Neural progenitor cell (in vitro differentiated cells): Measurements from ENCODE around the gene MLYCD. TPM values are rescaled to one million over a fixed set of nuclear protein-coding genes. Genes with fewer than 3 reads are reported as not detected.

Experiments
- DNase-seq: peaks from one replicate; pipeline ENCODE4 v3.0.0-alpha.2; 2016; ENCODE audit warnings: low spot score
- H2AFZ ChIP-seq: fragments of 200-600 bp; sonication (generic); replicated peaks from 2 replicates; pipeline ENCODE4 v1.6.1; 2016; ENCODE audit warnings: antibody characterized with exemption
- H3F3A ChIP-seq: fragments of 200-600 bp; sonication (generic); 2 replicates; pipeline ENCODE4 v1.6.1; 2016; ENCODE audit warnings: antibody characterized with exemption, low read depth
- H3K27ac ChIP-seq: fragments of 200-600 bp; sonication (generic); 2 replicates; pipeline ENCODE4 v1.5.1; 2016; ENCODE audit warnings: mild to moderate bottlenecking
- H3K27me3 ChIP-seq: fragments of 200-600 bp; sonication (generic); 2 replicates; pipeline ENCODE4 v1.6.1; 2016; ENCODE audit warnings: mild to moderate bottlenecking, moderate library complexity
- H3K36me3 ChIP-seq: fragments of 200-600 bp; sonication (generic); 2 replicates; pipeline ENCODE4 v1.5.1; 2016
- H3K4me1 ChIP-seq: fragments of 200-600 bp; sonication (generic); 2 replicates; pipeline ENCODE4 v1.6.1; 2016; ENCODE audit warnings: mixed run types
- H3K4me2 ChIP-seq: fragments of 200-600 bp; sonication (generic); 2 replicates; pipeline ENCODE4 v1.6.1; 2016
- H3K4me3 ChIP-seq: fragments of 200-600 bp; sonication (generic); 2 replicates; pipeline ENCODE4 v1.5.1; 2016
- H3K79me2 ChIP-seq: fragments of 200-600 bp; sonication (generic); 2 replicates; pipeline ENCODE4 v1.6.1; 2016; ENCODE audit warnings: low read depth
- H3K9ac ChIP-seq: fragments of 200-600 bp; sonication (generic); 2 replicates; pipeline ENCODE4 v1.6.1; 2016
- H3K9me3 ChIP-seq: fragments of 200-600 bp; sonication (generic); 2 replicates; pipeline ENCODE4 v1.5.1; 2016; ENCODE audit warnings: low read depth
- H4K20me1 ChIP-seq: fragments of 200-600 bp; sonication (generic); 2 replicates; pipeline ENCODE4 v1.6.1; 2016; ENCODE audit warnings: low read depth
- H3K27ac Mint-ChIP-seq: 3 replicates; pipeline ENCODE4 v1.8.0; 2021; ENCODE audit warnings: mixed read lengths
- H3K27me3 Mint-ChIP-seq: 2 replicates; pipeline ENCODE4 v1.8.0; 2022; ENCODE audit warnings: low read depth, mild to moderate bottlenecking, inconsistent platforms, moderate library complexity, mixed read lengths; ENCODE audit not compliant: insufficient read depth
- H3K36me3 Mint-ChIP-seq: 3 replicates; pipeline ENCODE4 v1.8.0; 2021; ENCODE audit warnings: mixed read lengths
- H3K4me1 Mint-ChIP-seq: 3 replicates; pipeline ENCODE4 v1.8.0; 2021; ENCODE audit warnings: mixed read lengths
- H3K4me3 Mint-ChIP-seq: 3 replicates; pipeline ENCODE4 v1.8.0; 2021; ENCODE audit warnings: mild to moderate bottlenecking, moderate library complexity, mixed read lengths
- H3K9me3 Mint-ChIP-seq: 3 replicates; pipeline ENCODE4 v1.8.0; 2020; ENCODE audit warnings: mixed read lengths
- EZH2 ChIP-seq: fragments of 200-600 bp; sonication (generic); IDR thresholded peaks from 2 replicates; pipeline ENCODE4 v1.6.1; 2017; ENCODE audit warnings: antibody characterized with exemption, mild to moderate bottlenecking, moderate library complexity
- EZH2phosphoT487 ChIP-seq: fragments of 200-600 bp; sonication (generic); IDR thresholded peaks from 2 replicates; pipeline ENCODE4 v1.6.1; 2017; ENCODE audit warnings: antibody characterized with exemption
- total RNA-seq: library from RNA; depleted of rRNA; stranded (reverse); fragments of >200 nt; gene quantifications from 2 replicates; pipeline ENCODE4 v1.2.3, GENCODE V29; 2015; ENCODE audit warnings: low replicate concordance
- TF ChIP-seq, protein P1 (sequence below): fragments of 200-600 bp; sonication (generic); IDR thresholded peaks from 2 replicates; pipeline ENCODE4 v1.5.1; 2017; ENCODE audit warnings: antibody characterized with exemption, mild to moderate bottlenecking

The MLYCD gene
- total RNA-seq, 1 donor from 2014 or later, result 2.5 TPM

GRCh38 chr16:83963277-83964119 is 64.6 kb downstream of the MLYCD start:
- no peak overlapping the region for H3K27ac Mint-ChIP-seq
- Histone ChIP-seq H4K20me1 (no peaks in the 10 kb centered on the region), H3K4me1 (no peaks in the 10 kb centered on the region), H3K27ac (no peak overlapping the region), H3K9me3 (no peaks in the 10 kb centered on the region), H2AFZ (no peak overlapping the region), H3K4me3 (no peak overlapping the region), H3K36me3 (no peaks in the 10 kb centered on the region), H3K9ac (no peak overlapping the region), H3K4me2 (no peak overlapping the region), H3F3A (peaks cover 5% of the 10 kb centered on the region), H3K79me2 (no peaks in the 10 kb centered on the region), H3K27me3 (no peaks in the 10 kb centered on the region)
- H3K27me3 Mint-ChIP-seq, result peaks cover 8% of the 10 kb centered on the region
- H3K4me1 Mint-ChIP-seq, result peaks cover 8% of the 10 kb centered on the region
- H3K4me3 Mint-ChIP-seq, result no peak overlapping the region
- no peak for DNase-seq
- H3K36me3 Mint-ChIP-seq, result no peaks in the 10 kb centered on the region
- TF ChIP-seq EZH2phosphoT487, result no peak
- TF ChIP-seq, protein P1, sequence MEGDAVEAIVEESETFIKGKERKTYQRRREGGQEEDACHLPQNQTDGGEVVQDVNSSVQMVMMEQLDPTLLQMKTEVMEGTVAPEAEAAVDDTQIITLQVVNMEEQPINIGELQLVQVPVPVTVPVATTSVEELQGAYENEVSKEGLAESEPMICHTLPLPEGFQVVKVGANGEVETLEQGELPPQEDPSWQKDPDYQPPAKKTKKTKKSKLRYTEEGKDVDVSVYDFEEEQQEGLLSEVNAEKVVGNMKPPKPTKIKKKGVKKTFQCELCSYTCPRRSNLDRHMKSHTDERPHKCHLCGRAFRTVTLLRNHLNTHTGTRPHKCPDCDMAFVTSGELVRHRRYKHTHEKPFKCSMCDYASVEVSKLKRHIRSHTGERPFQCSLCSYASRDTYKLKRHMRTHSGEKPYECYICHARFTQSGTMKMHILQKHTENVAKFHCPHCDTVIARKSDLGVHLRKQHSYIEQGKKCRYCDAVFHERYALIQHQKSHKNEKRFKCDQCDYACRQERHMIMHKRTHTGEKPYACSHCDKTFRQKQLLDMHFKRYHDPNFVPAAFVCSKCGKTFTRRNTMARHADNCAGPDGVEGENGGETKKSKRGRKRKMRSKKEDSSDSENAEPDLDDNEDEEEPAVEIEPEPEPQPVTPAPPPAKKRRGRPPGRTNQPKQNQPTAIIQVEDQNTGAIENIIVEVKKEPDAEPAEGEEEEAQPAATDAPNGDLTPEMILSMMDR, result no peak
- TF ChIP-seq EZH2, result no peak
- H3K9me3 Mint-ChIP-seq, result no peaks in the 10 kb centered on the region

- no peak overlapping the region for H3K4me2 ChIP-seq
- peaks cover 5% of the 10 kb centered on the region for H3K4me1 ChIP-seq
- no peak overlapping the region for H2AFZ ChIP-seq
- TF ChIP-seq EZH2 (no peak), EZH2phosphoT487 (no peak)
- TF ChIP-seq, protein P1, result no peak
- H3K27ac ChIP-seq, result no peak overlapping the region
- no peaks in the 10 kb centered on the region for H3K9me3 Mint-ChIP-seq
- peaks cover 12% of the 10 kb centered on the region for H3K4me1 Mint-ChIP-seq
- no peaks in the 10 kb centered on the region for H3K36me3 Mint-ChIP-seq
- H4K20me1 ChIP-seq, result no peaks in the 10 kb centered on the region
- H3K9me3 ChIP-seq, result no peaks in the 10 kb centered on the region
- peaks cover 8% of the 10 kb centered on the region for H3K27me3 ChIP-seq
- H3F3A ChIP-seq, result peaks cover 5% of the 10 kb centered on the region
- H3K27ac Mint-ChIP-seq, result peak overlapping the region; percentile 68
- no peak overlapping the region for H3K4me3 ChIP-seq
- H3K4me3 Mint-ChIP-seq, result no peak overlapping the region
- no peak overlapping the region for H3K9ac ChIP-seq
- DNase-seq, result no peak
- H3K36me3 ChIP-seq, result no peaks in the 10 kb centered on the region
- peaks cover 8% of the 10 kb centered on the region for H3K27me3 Mint-ChIP-seq
- H3K79me2 ChIP-seq, result peaks cover 4% of the 10 kb centered on the region
These were observed 65.9 kb downstream of the MLYCD start for GRCh38 chr16:83964684-83965443.

GRCh38 chr16:83965444-83966152 is 66.7 kb downstream of the MLYCD start:
- no peak overlapping the region for H3K9ac ChIP-seq
- H3F3A ChIP-seq, result peaks cover 5% of the 10 kb centered on the region
- H3K79me2 ChIP-seq, result peaks cover 10% of the 10 kb centered on the region
- no peaks in the 10 kb centered on the region for H3K9me3 ChIP-seq
- peaks cover 14% of the 10 kb centered on the region for H3K4me1 Mint-ChIP-seq
- no peak overlapping the region for H2AFZ ChIP-seq
- H4K20me1 ChIP-seq, result no peaks in the 10 kb centered on the region
- no peak overlapping the region for H3K27ac Mint-ChIP-seq
- no peaks in the 10 kb centered on the region for H3K9me3 Mint-ChIP-seq
- DNase-seq, result no peak
- H3K4me3 ChIP-seq, result no peak overlapping the region
- TF ChIP-seq EZH2phosphoT487 (no peak), EZH2 (no peak)
- H3K27me3 Mint-ChIP-seq, result peaks cover 6% of the 10 kb centered on the region
- H3K27ac ChIP-seq, result no peak overlapping the region
- H3K27me3 ChIP-seq, result peaks cover 8% of the 10 kb centered on the region
- no peak overlapping the region for H3K4me3 Mint-ChIP-seq
- H3K4me2 ChIP-seq, result no peak overlapping the region
- no peaks in the 10 kb centered on the region for H3K36me3 Mint-ChIP-seq
- H3K36me3 ChIP-seq, result no peaks in the 10 kb centered on the region
- H3K4me1 ChIP-seq, result peaks cover 12% of the 10 kb centered on the region
